GM19438 (cell line): ENCODE measurements around the gene LPP.

ENCODE experiments used
- ATAC-seq: cut with Tn5 transposase; IDR thresholded peaks from one replicate; pipeline ENCODE4 v1.9.1; 2021; ENCODE audit warnings: low read depth; ENCODE audit not compliant: unreplicated experiment

Gene LPP

GRCh38 chr3:188827576-188827975, 673.6 kb downstream of the LPP start:
- no peak for ATAC-seq

GRCh38 chr3:188829130-188829529, 675.2 kb downstream of the LPP start:
- no peak for ATAC-seq

- no peak for ATAC-seq
These were observed 675.6 kb downstream of the LPP start for GRCh38 chr3:188829576-188829975.

GRCh38 chr3:188830893-188831292, 676.9 kb downstream of the LPP start:
- ATAC-seq: no peak

- no peak for ATAC-seq
These were observed 678.2 kb downstream of the LPP start for GRCh38 chr3:188832146-188832545.

- ATAC-seq: no peak
These were observed 679.2 kb downstream of the LPP start for GRCh38 chr3:188832961-188833721.

GRCh38 chr3:188834349-188834748, 680.4 kb downstream of the LPP start:
- ATAC-seq: no peak

GRCh38 chr3:188839187-188839695, 685.3 kb downstream of the LPP start:
- no peak for ATAC-seq

- no peak for ATAC-seq
These were observed 686.3 kb downstream of the LPP start for GRCh38 chr3:188840290-188840689.

GRCh38 chr3:188841906-188842305, 687.9 kb downstream of the LPP start:
- no peak for ATAC-seq

GRCh38 chr3:188842639-188843038, 688.7 kb downstream of the LPP start:
- no peak for ATAC-seq

GRCh38 chr3:188844096-188844495, 690.1 kb downstream of the LPP start:
- no peak for ATAC-seq

GRCh38 chr3:188845514-188845913, 691.6 kb downstream of the LPP start:
- no peak for ATAC-seq

- no peak for ATAC-seq
These were observed 695.0 kb downstream of the LPP start for GRCh38 chr3:188848947-188849346.

- ATAC-seq: no peak
These were observed 700.2 kb downstream of the LPP start for GRCh38 chr3:188853856-188854771.

GRCh38 chr3:188854772-188855149, 700.8 kb downstream of the LPP start:
- no peak for ATAC-seq

- ATAC-seq: no peak
These were observed 701.7 kb downstream of the LPP start for GRCh38 chr3:188855675-188856074.

- no peak for ATAC-seq
These were observed 706.2 kb downstream of the LPP start for GRCh38 chr3:188860147-188860546.

GRCh38 chr3:188861842-188862744, 708.1 kb downstream of the LPP start:
- ATAC-seq: no peak

- ATAC-seq: no peak
These were observed 710.0 kb downstream of the LPP start for GRCh38 chr3:188863999-188864406.
